WERI-Rb-1 (cell line): ENCODE measurements around the gene CACNA1H.

Source experiments
- DNase-seq: peaks from one replicate; pipeline ENCODE4 v3.0.0-alpha.2; 2020
- H3K27ac ChIP-seq: fragments of 250-450 bp; sonication (Bioruptor Pico); 2 replicates; pipeline ENCODE4 v1.5.1; 2020; ENCODE audit warnings: mild to moderate bottlenecking, moderate library complexity
- H3K27me3 ChIP-seq: fragments of 250-450 bp; sonication (Bioruptor Pico); 2 replicates; pipeline ENCODE4 v1.5.1; 2021; ENCODE audit warnings: mild to moderate bottlenecking, low read depth, moderate library complexity; ENCODE audit not compliant: insufficient read depth, severe bottlenecking
- H3K36me3 ChIP-seq: fragments of 250-450 bp; sonication (Bioruptor Pico); 2 replicates; pipeline ENCODE4 v1.5.1; 2020; ENCODE audit warnings: mild to moderate bottlenecking, moderate library complexity
- H3K4me3 ChIP-seq: 2 replicates; pipeline ENCODE4 v1.5.1; 2011; ENCODE audit warnings: low read depth, mild to moderate bottlenecking, control low read depth, low read length
- H3K9me3 ChIP-seq: fragments of 250-450 bp; sonication (Bioruptor Pico); 2 replicates; pipeline ENCODE4 v1.5.1; 2021; ENCODE audit warnings: mild to moderate bottlenecking, moderate library complexity; ENCODE audit not compliant: severe bottlenecking
- TF ChIP-seq, protein P1 (sequence below): IDR thresholded peaks from 2 replicates; pipeline ENCODE4 v1.5.1; 2011; ENCODE audit warnings: low read depth, mild to moderate bottlenecking, control low read depth, inconsistent platforms, low read length

The CACNA1H gene

DNA sequence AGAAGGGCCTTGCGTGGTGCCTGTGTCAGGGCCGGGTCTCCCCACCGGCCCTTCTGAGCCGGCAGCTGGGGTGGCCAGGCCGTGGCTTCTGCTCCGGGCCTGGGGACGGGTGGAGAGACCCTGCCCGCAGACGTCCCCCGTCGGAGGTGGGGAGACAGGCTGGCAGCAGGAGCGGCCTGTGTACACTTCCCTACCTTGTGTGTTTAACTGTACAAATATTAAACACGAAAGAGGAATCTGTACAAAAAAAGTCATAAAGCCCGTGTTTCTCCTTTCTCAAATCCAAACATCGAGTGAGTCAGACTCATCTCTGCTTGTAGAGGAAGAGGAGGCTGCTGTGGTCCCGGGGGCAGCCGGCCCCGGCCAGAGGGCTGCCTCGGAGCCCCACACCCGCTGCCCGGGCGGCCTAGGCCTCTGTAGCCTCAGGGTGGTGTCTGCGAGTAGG lies 2.0 kb downstream of the CACNA1H start:
- Histone ChIP-seq H3K27ac (peak overlapping the region; percentile 95), H3K9me3 (no peaks in the 10 kb centered on the region), H3K27me3 (no peaks in the 10 kb centered on the region), H3K36me3 (peaks cover 26% of the 10 kb centered on the region), H3K4me3 (peak overlapping the region; percentile 39)
- TF ChIP-seq, protein P1, sequence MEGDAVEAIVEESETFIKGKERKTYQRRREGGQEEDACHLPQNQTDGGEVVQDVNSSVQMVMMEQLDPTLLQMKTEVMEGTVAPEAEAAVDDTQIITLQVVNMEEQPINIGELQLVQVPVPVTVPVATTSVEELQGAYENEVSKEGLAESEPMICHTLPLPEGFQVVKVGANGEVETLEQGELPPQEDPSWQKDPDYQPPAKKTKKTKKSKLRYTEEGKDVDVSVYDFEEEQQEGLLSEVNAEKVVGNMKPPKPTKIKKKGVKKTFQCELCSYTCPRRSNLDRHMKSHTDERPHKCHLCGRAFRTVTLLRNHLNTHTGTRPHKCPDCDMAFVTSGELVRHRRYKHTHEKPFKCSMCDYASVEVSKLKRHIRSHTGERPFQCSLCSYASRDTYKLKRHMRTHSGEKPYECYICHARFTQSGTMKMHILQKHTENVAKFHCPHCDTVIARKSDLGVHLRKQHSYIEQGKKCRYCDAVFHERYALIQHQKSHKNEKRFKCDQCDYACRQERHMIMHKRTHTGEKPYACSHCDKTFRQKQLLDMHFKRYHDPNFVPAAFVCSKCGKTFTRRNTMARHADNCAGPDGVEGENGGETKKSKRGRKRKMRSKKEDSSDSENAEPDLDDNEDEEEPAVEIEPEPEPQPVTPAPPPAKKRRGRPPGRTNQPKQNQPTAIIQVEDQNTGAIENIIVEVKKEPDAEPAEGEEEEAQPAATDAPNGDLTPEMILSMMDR = no peak
- no peak for DNase-seq

DNA sequence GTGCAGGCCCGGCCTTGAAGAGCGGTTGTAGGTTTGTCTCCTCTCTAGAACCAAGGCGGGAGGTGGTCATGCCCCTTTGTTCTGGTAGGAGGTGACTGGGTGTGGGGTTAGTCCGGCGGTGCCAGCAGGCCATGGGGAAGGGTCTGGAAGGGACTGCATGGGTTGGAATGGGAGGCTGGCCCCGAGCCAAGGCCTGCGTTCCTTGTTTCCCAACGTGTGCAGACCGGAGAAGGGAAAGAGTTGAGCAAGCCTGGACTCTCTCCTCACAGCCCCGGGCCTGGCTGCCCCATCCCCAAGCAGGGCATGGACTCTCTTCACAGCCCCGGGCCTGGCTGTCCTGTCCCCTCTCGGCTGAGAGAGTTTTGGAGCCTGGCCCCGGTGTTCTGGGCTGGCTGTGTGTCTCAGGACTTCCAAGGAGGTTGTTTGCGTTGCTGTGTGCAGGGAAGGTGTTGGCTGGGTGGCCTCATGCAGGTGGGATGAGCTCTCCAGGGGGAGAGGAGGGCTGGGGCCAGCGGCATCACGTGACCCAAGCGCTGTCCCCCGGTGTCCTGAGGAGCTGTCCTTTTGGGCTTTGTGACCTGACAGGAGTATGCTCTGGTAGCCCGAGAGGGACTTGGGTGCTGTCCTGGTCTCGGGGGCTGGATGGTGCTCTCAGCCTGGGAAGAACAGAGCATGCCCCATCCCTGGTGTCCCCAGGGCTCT lies 2.6 kb downstream of the CACNA1H start:
- TF ChIP-seq, protein P1 = no peak
- DNase-seq = no peak
- peak overlapping the region; percentile 23 for H3K4me3 ChIP-seq
- H3K9me3 ChIP-seq = no peaks in the 10 kb centered on the region
- H3K27ac ChIP-seq = peak overlapping the region; percentile 95
- H3K36me3 ChIP-seq = peaks cover 29% of the 10 kb centered on the region
- H3K27me3 ChIP-seq = no peaks in the 10 kb centered on the region

DNA sequence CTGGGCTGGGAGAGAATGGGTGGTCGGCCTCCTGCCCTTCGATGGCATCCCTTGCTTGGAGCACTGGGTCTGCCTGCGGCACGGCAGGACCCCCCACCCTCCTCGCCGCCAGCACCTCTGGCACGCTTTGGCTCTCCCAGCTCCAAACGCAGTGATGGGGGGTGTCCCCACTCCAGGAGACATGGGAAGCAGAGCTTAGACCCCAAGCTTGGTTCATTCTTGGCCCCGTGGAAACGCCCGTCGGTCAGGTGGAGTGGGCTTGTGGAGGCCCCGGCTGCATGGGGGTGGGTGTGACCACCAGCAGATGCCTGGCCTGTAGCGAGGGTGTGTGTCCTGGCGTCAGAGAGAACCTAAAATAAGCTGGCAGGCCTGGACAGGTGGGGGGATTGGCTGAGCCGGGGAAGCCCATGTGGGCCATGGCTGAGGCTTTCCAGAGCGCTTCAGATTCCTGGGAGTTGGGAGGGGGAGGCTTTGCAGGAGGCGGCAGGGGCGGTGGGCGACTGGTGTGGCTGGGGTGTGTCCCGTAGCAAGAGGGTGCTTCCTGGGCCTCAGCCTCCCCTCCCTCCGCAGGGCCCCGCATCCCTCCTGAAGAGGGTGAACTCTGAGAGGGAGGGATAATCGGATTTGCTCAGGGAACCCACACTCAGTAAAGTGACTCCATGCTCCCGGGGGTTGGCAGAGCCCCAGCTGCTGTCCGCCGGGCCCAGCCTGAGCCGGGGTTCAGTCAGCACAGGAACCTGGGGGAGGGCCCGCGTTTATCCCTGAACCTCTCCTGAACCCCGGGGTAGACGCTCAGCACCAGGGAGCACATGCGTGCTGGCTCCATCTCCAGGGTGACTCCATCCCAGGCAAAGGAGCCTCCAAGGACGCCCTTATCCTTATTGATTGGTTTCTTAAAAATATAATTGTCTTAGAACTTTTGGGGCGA lies 3.4 kb downstream of the CACNA1H start:
- peak overlapping the region; percentile 95 for H3K27ac ChIP-seq

DNA sequence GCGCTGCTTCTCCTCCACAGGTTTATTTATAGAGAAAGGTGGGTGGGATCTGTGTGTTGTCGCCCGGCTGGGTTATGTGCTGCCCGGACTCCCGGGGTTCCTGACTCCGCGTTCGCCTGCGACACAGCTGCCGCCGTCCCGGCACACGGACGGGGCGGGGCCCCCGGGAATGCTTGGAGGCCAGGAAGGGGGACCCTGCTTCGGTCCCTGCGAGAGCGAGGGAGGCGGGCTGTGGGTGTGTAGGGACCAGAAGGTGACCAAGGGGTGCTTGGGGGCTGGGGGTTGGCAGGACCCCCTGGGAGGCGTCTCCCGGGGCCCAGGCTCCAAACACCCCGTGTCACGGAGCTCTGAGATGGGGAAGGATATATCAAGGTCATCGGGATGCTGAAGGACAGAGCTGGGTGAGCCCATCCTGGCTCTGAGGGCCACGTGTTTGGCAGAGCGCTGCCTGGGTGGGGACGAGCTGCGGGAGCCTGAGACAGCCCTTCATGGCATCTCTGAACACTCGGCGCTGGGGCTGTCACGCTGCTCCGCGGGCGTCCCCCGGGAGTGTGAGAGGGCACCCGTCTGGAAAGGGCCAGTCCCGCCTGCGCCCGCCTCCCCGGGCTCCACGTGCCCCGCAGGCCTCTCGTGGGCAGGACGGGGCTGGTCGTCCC lies 4.2 kb downstream of the CACNA1H start:
- DNase-seq = no peak
- TF ChIP-seq, protein P1 = no peak

More for the DNA sequence above, 3.4 kb downstream of the CACNA1H start:
- peaks cover 37% of the 10 kb centered on the region for H3K36me3 ChIP-seq
- no peaks in the 10 kb centered on the region for H3K9me3 ChIP-seq
- DNase-seq = peak; percentile 93
- TF ChIP-seq, protein P1 = no peak
- H3K27me3 ChIP-seq = no peaks in the 10 kb centered on the region
- peak overlapping the region; percentile 39 for H3K4me3 ChIP-seq

DNA sequence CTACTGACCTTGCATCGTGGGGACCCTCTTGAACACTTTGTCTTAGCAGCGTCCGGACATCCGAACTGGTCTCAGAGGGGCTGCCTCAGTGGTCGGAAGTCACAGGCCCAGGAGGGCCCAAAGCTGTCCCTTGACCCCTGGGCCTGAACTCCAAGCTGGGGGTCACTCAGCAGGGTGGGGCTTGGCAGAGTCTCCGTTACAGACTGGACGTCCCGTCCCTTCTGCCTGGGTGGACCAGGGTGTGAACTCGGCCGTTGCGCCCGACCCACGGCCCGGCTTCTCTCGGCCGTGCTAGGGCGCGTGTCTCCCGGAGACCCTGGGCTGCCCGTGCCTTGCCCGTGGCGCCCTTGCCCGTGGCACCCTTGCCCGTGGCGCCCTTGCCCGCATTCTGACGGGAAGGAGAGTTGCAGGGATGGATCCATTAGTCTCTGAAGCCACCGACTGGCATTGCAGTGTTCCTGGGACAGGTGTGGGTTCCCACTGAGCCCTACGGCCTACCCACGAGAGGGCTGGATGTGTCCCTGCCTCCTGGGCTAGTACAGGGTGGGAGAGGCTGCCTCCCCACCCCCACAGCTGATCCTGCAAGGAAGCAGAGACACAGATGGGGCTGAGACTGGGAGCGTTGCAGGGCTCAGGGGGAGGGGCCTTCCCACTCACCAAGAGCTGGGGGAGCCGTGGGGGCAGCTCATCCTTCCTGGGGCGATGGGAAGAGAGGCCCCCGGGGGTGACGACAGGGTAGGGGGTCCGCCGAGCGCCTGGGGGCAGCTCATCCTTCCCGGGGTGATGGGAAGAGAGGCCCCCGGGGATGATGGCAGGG lies 4.9 kb downstream of the CACNA1H start:
- Histone ChIP-seq H3K27ac (peak overlapping the region; percentile 95), H3K9me3 (no peaks in the 10 kb centered on the region), H3K27me3 (no peaks in the 10 kb centered on the region), H3K4me3 (peak overlapping the region; percentile 34), H3K36me3 (peaks cover 46% of the 10 kb centered on the region)
- DNase-seq = peak; percentile 87
- TF ChIP-seq, protein P1 = no peak

More for the DNA sequence above, 4.2 kb downstream of the CACNA1H start:
- Histone ChIP-seq H3K36me3 (peaks cover 45% of the 10 kb centered on the region), H3K27me3 (no peaks in the 10 kb centered on the region), H3K4me3 (peak overlapping the region; percentile 39), H3K27ac (peak overlapping the region; percentile 95), H3K9me3 (no peaks in the 10 kb centered on the region)
